ENCODE results near the gene SLAIN1. TPM values are rescaled to one million over a fixed set of nuclear protein-coding genes. Genes with fewer than 3 reads are reported as not detected.

Gene SLAIN1
- total RNA-seq, 1 donor from 2014 or later: 34.2 TPM

Other genes with a start within 250 kb of the SLAIN1 start
- gene SCEL, start 162.0 kb upstream of the SLAIN1 start, total RNA-seq: not detected in 2 replicates
- gene EDNRB, start 221.1 kb downstream of the SLAIN1 start, total RNA-seq: not detected in 2 replicates